A549 (cell line): ENCODE data around the gene SPAG7. TPM values are rescaled to one million over a fixed set of nuclear protein-coding genes. Genes with fewer than 3 reads are reported as not detected.

Source experiments
- ATAC-seq, 2 experiments: fragments of 200-7000 bp in 1 of 2; fragments of >200 bp in 1 of 2; cut with Nextera tagmentation in 1 of 2; cut with Tn5 transposase in 1 of 2; 3 replicates each; pipeline versions ENCODE4 v1.8.0 to v1.9.1; 2018 to 2020; ENCODE audit warnings: mild to moderate bottlenecking in 1 of 2, moderate library complexity in 1 of 2
- CTCF ChIA-PET: fragments of 300-600 bp; sonication (Branson Sonifier 250); formaldehyde crosslinking; extraction: SDS; loops from one replicate; lab custom pipeline; 2021; ENCODE audit warnings: antibody characterized with exemption, inconsistent platforms; lab: Yijun Ruan, JAX
- POLR2A ChIA-PET: fragments of 350-600 bp; formaldehyde crosslinking; extraction: SDS; loops from one replicate; lab custom pipeline; 2021; ENCODE audit warnings: antibody characterized with exemption, inconsistent platforms; lab: Yijun Ruan, JAX
- DNase-seq, 2 experiments: peaks; one replicate each; pipeline versions ENCODE4 v3.0.0 to v3.0.0-alpha.2; 2011 to 2016; ENCODE audit warnings: low read depth in 1 of 2, low spot score in 1 of 2
- FAIRE-seq: peaks from 2 replicates; lab custom pipeline; 2011; peaks lifted over from hg19 to GRCh38; lab: Jason Lieb, UNC
- H3K27ac ChIP-seq, 2 experiments: fragments of >200 bp; sonication (Bioruptor Twin); formaldehyde crosslinking; 3 replicates each; pipeline ENCODE4 v1.5.1; 2016 to 2017
- H3K4me1 ChIP-seq: fragments of >200 bp; sonication (Bioruptor Twin); formaldehyde crosslinking; 3 replicates; pipeline ENCODE4 v1.6.1; 2016
- H3K4me2 ChIP-seq: fragments of >200 bp; sonication (Bioruptor Twin); formaldehyde crosslinking; 3 replicates; pipeline ENCODE4 v1.6.1; 2016
- H3K4me3 ChIP-seq: fragments of >200 bp; sonication (Bioruptor Twin); formaldehyde crosslinking; 3 replicates; pipeline ENCODE4 v1.5.1; 2016
- H3K9me3 ChIP-seq: fragments of >200 bp; sonication (Bioruptor Twin); formaldehyde crosslinking; 3 replicates; pipeline ENCODE4 v1.6.1; 2016
- BHLHE40 ChIP-seq: IDR thresholded peaks from 2 replicates; pipeline ENCODE4 v1.6.1; 2012; ENCODE audit warnings: low read depth, low read length, inconsistent platforms
- CEBPB ChIP-seq, 2 experiments: fragments of >200 bp in 1 of 2; sonication (Bioruptor Twin) in 1 of 2; formaldehyde crosslinking in 1 of 2; IDR thresholded peaks; 2 replicates each; pipeline ENCODE4 v1.6.1; 2012 to 2016
- CHD4 ChIP-seq: fragments of 200-600 bp; sonication (generic); IDR thresholded peaks from 2 replicates; pipeline ENCODE4 v1.6.1; 2016; ENCODE audit warnings: antibody characterized with exemption, mild to moderate bottlenecking, borderline replicate concordance
- CTCF ChIP-seq: fragments of >200 bp; sonication (Bioruptor Twin); formaldehyde crosslinking; IDR thresholded peaks from 3 replicates; pipeline ENCODE4 v1.5.1; 2016
- EP300 ChIP-seq, 2 experiments: fragments of >200 bp; sonication (Bioruptor Twin); formaldehyde crosslinking; IDR thresholded peaks; 2 replicates in 1 of 2; 3 replicates in 1 of 2; pipeline ENCODE4 v1.6.1; 2016 to 2017
- FOSL2 ChIP-seq, 2 experiments: fragments of 450-650 bp in 1 of 2; fragments of >200 bp in 1 of 2; sonication (Bioruptor Twin) in 1 of 2; formaldehyde crosslinking; IDR thresholded peaks; 2 replicates each; pipeline versions ENCODE4 v1.5.0 to v1.6.1; 2016 to 2020; ENCODE audit warnings: mild to moderate bottlenecking in 1 of 2, moderate library complexity in 1 of 2
- HES2 ChIP-seq: fragments of >200 bp; sonication (Bioruptor Twin); formaldehyde crosslinking; IDR thresholded peaks from 2 replicates; pipeline ENCODE4 v1.6.1; 2016
- HOXA7 ChIP-seq: fragments of 250-450 bp; sonication (Bioruptor Pico); IDR thresholded peaks from 2 replicates; pipeline ENCODE4 v1.5.0; 2020; ENCODE audit warnings: mild to moderate bottlenecking, moderate library complexity
- HOXB5 ChIP-seq: fragments of 250-450 bp; sonication (Bioruptor Pico); IDR thresholded peaks from 2 replicates; pipeline ENCODE4 v1.5.0; 2020; ENCODE audit warnings: mild to moderate bottlenecking, moderate library complexity
- KDM5A ChIP-seq: fragments of 200-600 bp; sonication (generic); IDR thresholded peaks from 2 replicates; pipeline ENCODE4 v1.6.1; 2016; ENCODE audit warnings: antibody characterized with exemption, mild to moderate bottlenecking
- MAX ChIP-seq: IDR thresholded peaks from 2 replicates; pipeline ENCODE4 v1.6.1; 2012
- NFE2L2 ChIP-seq: fragments of 150-350 bp; conservative IDR thresholded peaks from 2 replicates; pipeline ENCODE4 v1.6.1; 2014; ENCODE audit warnings: low read length
- NPAS2 ChIP-seq: fragments of 250-450 bp; sonication (Bioruptor Pico); IDR thresholded peaks from 2 replicates; pipeline ENCODE4 v1.8.0; 2022; ENCODE audit warnings: mild to moderate bottlenecking, moderate library complexity, borderline replicate concordance
- PHF8 ChIP-seq: fragments of 200-600 bp; sonication (generic); IDR thresholded peaks from 2 replicates; pipeline ENCODE4 v1.6.1; 2016; ENCODE audit warnings: low read depth, mild to moderate bottlenecking, antibody characterized with exemption, moderate library complexity, borderline replicate concordance
- POLR2A ChIP-seq: IDR thresholded peaks from 2 replicates; pipeline ENCODE4 v1.6.1; 2012; ENCODE audit warnings: mild to moderate bottlenecking, low read length
- POLR2AphosphoS2 ChIP-seq: conservative IDR thresholded peaks from 2 replicates; pipeline ENCODE4 v1.6.1; 2012; ENCODE audit warnings: low read length, improper control_type of control experiment, inconsistent platforms
- RCOR1 ChIP-seq: fragments of 150-350 bp; IDR thresholded peaks from 2 replicates; pipeline ENCODE4 v1.6.1; 2014; ENCODE audit warnings: antibody characterized with exemption, low read length, low read depth
- REST ChIP-seq: fragments of 200-600 bp; sonication (generic); IDR thresholded peaks from 2 replicates; pipeline ENCODE4 v1.6.1; 2016; ENCODE audit warnings: antibody characterized with exemption, mild to moderate bottlenecking, moderate library complexity
- SREBF2 ChIP-seq: fragments of 450-650 bp; IDR thresholded peaks from 2 replicates; pipeline ENCODE4 v1.6.1; 2014; ENCODE audit warnings: mild to moderate bottlenecking, moderate library complexity
- ZC3H11A ChIP-seq: fragments of 450-650 bp; IDR thresholded peaks from 2 replicates; pipeline ENCODE4 v1.6.1; 2014; ENCODE audit warnings: antibody characterized with exemption, mild to moderate bottlenecking
- WGBS: methylation state at CpG from one replicate; pipeline ENCODE4 v1.1.6; 2017; ENCODE audit errors: missing lambda C conversion rate; 5-methylcytosine and 5-hydroxymethylcytosine counted together
- polyA plus RNA-seq, 4 experiments: library from polyadenylated mRNA; depleted of rRNA in 3 of 4; stranded (reverse); fragments of >200 nt; fragmentation: RNase III in 1 of 4; extraction: RNeasy Plus Mini Kit Qiagen cat#74134 plus additional on column Dnase treatment in 1 of 4; gene quantifications; 2 replicates in 3 of 4; 3 replicates in 1 of 4; pipeline ENCODE4 v1.2.3, GENCODE V29; 2011 to 2017

SPAG7 gene
- polyA plus RNA-seq, 2 of the 4 experiments (the other 2 are of a cell fraction), result 94.9 to 102 TPM

GRCh38 chr17:4965311-4965986, 2.2 kb downstream of the SPAG7 start:
- FAIRE-seq, result no peak
- ChIA-PET CTCF (interaction anchor here (0.6 to 11.2 kb wide), 7 partner anchors 12 to 57 kb away, joined by 3 to 148 read pairs (median 22); partner anchors contain the start of genes CAMTA2, ENO3, RNF167 and SLC25A11), POLR2A (interaction anchor here (1.5 to 6.2 kb wide), 5 partner anchors 14 to 56 kb away, joined by 4 to 83 read pairs (median 67); partner anchors contain the start of genes CAMTA2, ENO3, PFN1 and RNF167)
- peak; percentile 85 for TF ChIP-seq ZC3H11A
- TF ChIP-seq BHLHE40, result no peak
- TF ChIP-seq HES2, result no peak
- no peak for TF ChIP-seq EP300 (IDR thresholded peaks at IDR 0.05)
- peak; percentile 26 to 56; a peak in 1 of 4 replicates for TF ChIP-seq CEBPB (IDR thresholded peaks at IDR 0.05)
- ATAC-seq, result no peak
- DNase-seq, result no peak
- peak overlapping the region in 1 of 2 experiments; percentile 95; a peak in 4 of 6 replicates for H3K27ac ChIP-seq
- peaks cover 21% of the 10 kb centered on the region for H3K4me1 ChIP-seq
- H3K9me3 ChIP-seq, result no peaks in the 10 kb centered on the region
- 96% methylated on average over 15 of the region's 15 CpGs for WGBS
- H3K4me2 ChIP-seq, result peak overlapping the region; percentile 89
- H3K4me3 ChIP-seq, result no peak overlapping the region; the same call in 2 of the 3 replicates

- H3K9me3 ChIP-seq, result no peaks in the 10 kb centered on the region
- ATAC-seq (no peak; a peak in 1 of 6 replicates), FAIRE-seq (no peak), DNase-seq (no peak)
- CTCF ChIA-PET, result interaction anchor here (1.1 kb wide), 1 partner anchor 21 kb away, joined by 3 read pairs; the partner anchor contains the start of genes RNF167 and SLC25A11
- WGBS, result 94% methylated on average over 9 of the region's 9 CpGs
- no peaks in the 10 kb centered on the region for H3K4me1 ChIP-seq
- no peak overlapping the region for H3K27ac ChIP-seq
- POLR2A ChIA-PET, result no interaction called here
- no peak overlapping the region for H3K4me2 ChIP-seq
- no peak overlapping the region for H3K4me3 ChIP-seq
- no peak for TF ChIP-seq SREBF2
- TF ChIP-seq REST, result no peak
- no peak for TF ChIP-seq FOSL2 (IDR thresholded peaks at IDR 0.05)
- no peak for TF ChIP-seq FOSL2 (CRISPR knock-in tag; IDR thresholded peaks at IDR 0.05)
- TF ChIP-seq PHF8, result no peak
- no peak for TF ChIP-seq RCOR1
- no peak for TF ChIP-seq ZC3H11A
- no peak for TF ChIP-seq POLR2A
- TF ChIP-seq BHLHE40, result no peak
- TF ChIP-seq POLR2AphosphoS2, result no peak
- no peak for TF ChIP-seq CTCF
- TF ChIP-seq MAX, result no peak
- TF ChIP-seq HOXA7 (CRISPR knock-in tag), result no peak
- TF ChIP-seq NFE2L2, result no peak
- no peak for TF ChIP-seq CEBPB (IDR thresholded peaks at IDR 0.05)
- TF ChIP-seq HOXB5 (CRISPR knock-in tag), result no peak
- TF ChIP-seq KDM5A, result no peak
- TF ChIP-seq NPAS2 (CRISPR knock-in tag), result no peak
- TF ChIP-seq CHD4, result no peak
Observed at GRCh38 chr17:4960279-4960922, 7.2 kb downstream of the SPAG7 start.
